HL-60 (cell line): ENCODE measurements around the gene PGD.

Experiments
- DNase-seq, 2 experiments: peaks; one replicate each; pipeline ENCODE4 v3.0.0-alpha.2; 2010 to 2020; ENCODE audit warnings: low read depth in 1 of 2, low spot score in 1 of 2
- H3K27ac ChIP-seq: fragments of 250-450 bp; sonication (Bioruptor Pico); replicated peaks from 2 replicates; pipeline ENCODE4 v1.5.1; 2020; ENCODE audit warnings: mild to moderate bottlenecking, moderate library complexity
- H3K27me3 ChIP-seq: fragments of 250-450 bp; sonication (Bioruptor Pico); 2 replicates; pipeline ENCODE4 v1.5.1; 2021; ENCODE audit warnings: mild to moderate bottlenecking, moderate library complexity; ENCODE audit not compliant: insufficient read depth, poor library complexity, severe bottlenecking
- H3K4me3 ChIP-seq: replicated peaks from 2 replicates; pipeline ENCODE4 v1.5.1; 2011; ENCODE audit warnings: mild to moderate bottlenecking, control low read depth, low read length; ENCODE audit not compliant: insufficient read depth
- GABPA ChIP-seq: IDR thresholded peaks from 2 replicates; pipeline ENCODE4 v1.6.1; 2012; ENCODE audit warnings: low read depth
- POLR2AphosphoS5 ChIP-seq: IDR thresholded peaks from 2 replicates; pipeline ENCODE4 v1.6.1; 2012; ENCODE audit warnings: low read depth
- SPI1 ChIP-seq: IDR thresholded peaks from 2 replicates; pipeline ENCODE4 v1.6.1; 2012; ENCODE audit warnings: low read depth, mild to moderate bottlenecking, borderline replicate concordance
- TF ChIP-seq, protein P1 (sequence below): IDR thresholded peaks from 2 replicates; pipeline ENCODE4 v1.6.1; 2012; ENCODE audit warnings: low read depth; ENCODE audit not compliant: insufficient replicate concordance
- TF ChIP-seq, protein P2 (sequence below): IDR thresholded peaks from one replicate; pipeline ENCODE4 v1.5.1; 2011; ENCODE audit warnings: low read length, control low read depth, inconsistent platforms; ENCODE audit not compliant: insufficient read depth

The PGD gene

GRCh38 chr1:10457875-10458274 is 59.0 kb downstream of the PGD start:
- no peaks in the 10 kb centered on the region for H3K27me3 ChIP-seq

GRCh38 chr1:10459184-10459583 is 60.3 kb downstream of the PGD start:
- Histone ChIP-seq H3K4me3 (no peak overlapping the region), H3K27me3 (no peaks in the 10 kb centered on the region), H3K27ac (no peak overlapping the region)
- TF ChIP-seq POLR2AphosphoS5 (no peak), GABPA (no peak), SPI1 (no peak)
- TF ChIP-seq, protein P1, sequence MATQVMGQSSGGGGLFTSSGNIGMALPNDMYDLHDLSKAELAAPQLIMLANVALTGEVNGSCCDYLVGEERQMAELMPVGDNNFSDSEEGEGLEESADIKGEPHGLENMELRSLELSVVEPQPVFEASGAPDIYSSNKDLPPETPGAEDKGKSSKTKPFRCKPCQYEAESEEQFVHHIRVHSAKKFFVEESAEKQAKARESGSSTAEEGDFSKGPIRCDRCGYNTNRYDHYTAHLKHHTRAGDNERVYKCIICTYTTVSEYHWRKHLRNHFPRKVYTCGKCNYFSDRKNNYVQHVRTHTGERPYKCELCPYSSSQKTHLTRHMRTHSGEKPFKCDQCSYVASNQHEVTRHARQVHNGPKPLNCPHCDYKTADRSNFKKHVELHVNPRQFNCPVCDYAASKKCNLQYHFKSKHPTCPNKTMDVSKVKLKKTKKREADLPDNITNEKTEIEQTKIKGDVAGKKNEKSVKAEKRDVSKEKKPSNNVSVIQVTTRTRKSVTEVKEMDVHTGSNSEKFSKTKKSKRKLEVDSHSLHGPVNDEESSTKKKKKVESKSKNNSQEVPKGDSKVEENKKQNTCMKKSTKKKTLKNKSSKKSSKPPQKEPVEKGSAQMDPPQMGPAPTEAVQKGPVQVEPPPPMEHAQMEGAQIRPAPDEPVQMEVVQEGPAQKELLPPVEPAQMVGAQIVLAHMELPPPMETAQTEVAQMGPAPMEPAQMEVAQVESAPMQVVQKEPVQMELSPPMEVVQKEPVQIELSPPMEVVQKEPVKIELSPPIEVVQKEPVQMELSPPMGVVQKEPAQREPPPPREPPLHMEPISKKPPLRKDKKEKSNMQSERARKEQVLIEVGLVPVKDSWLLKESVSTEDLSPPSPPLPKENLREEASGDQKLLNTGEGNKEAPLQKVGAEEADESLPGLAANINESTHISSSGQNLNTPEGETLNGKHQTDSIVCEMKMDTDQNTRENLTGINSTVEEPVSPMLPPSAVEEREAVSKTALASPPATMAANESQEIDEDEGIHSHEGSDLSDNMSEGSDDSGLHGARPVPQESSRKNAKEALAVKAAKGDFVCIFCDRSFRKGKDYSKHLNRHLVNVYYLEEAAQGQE: no peak
- TF ChIP-seq, protein P2, sequence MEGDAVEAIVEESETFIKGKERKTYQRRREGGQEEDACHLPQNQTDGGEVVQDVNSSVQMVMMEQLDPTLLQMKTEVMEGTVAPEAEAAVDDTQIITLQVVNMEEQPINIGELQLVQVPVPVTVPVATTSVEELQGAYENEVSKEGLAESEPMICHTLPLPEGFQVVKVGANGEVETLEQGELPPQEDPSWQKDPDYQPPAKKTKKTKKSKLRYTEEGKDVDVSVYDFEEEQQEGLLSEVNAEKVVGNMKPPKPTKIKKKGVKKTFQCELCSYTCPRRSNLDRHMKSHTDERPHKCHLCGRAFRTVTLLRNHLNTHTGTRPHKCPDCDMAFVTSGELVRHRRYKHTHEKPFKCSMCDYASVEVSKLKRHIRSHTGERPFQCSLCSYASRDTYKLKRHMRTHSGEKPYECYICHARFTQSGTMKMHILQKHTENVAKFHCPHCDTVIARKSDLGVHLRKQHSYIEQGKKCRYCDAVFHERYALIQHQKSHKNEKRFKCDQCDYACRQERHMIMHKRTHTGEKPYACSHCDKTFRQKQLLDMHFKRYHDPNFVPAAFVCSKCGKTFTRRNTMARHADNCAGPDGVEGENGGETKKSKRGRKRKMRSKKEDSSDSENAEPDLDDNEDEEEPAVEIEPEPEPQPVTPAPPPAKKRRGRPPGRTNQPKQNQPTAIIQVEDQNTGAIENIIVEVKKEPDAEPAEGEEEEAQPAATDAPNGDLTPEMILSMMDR: no peak
- peak; percentile 18 to 28 for DNase-seq

More at GRCh38 chr1:10457875-10458274, 59.0 kb downstream of the PGD start:
- Histone ChIP-seq H3K27ac (no peak overlapping the region), H3K4me3 (no peak overlapping the region)
- TF ChIP-seq POLR2AphosphoS5: no peak
- no peak for TF ChIP-seq SPI1
- TF ChIP-seq, protein P2: no peak
- TF ChIP-seq, protein P1: no peak
- no peak for TF ChIP-seq GABPA
- no peak for DNase-seq

- DNase-seq: no peak
- TF ChIP-seq, protein P2: no peak
- TF ChIP-seq SPI1 (no peak), POLR2AphosphoS5 (no peak), GABPA (no peak)
- TF ChIP-seq, protein P1: no peak
- Histone ChIP-seq H3K4me3 (no peak overlapping the region), H3K27me3 (no peaks in the 10 kb centered on the region), H3K27ac (no peak overlapping the region)
Measured at GRCh38 chr1:10467078-10467477, 68.2 kb downstream of the PGD start.
